SJSA1 (cell line): ENCODE results near the gene NR2E3. TPM values are rescaled to one million over a fixed set of nuclear protein-coding genes. Genes with fewer than 3 reads are reported as not detected.

Experiments used
- DNase-seq, 2 experiments: peaks; one replicate each; pipeline ENCODE4 v3.0.0-alpha.2; 2015 to 2020; ENCODE audit warnings: low spot score in 2 of 2, low read depth in 1 of 2
- H3K27ac ChIP-seq: fragments of 250-450 bp; sonication (Bioruptor Pico); 2 replicates; pipeline ENCODE4 v1.5.1; 2020; ENCODE audit warnings: mild to moderate bottlenecking, moderate library complexity
- H3K27me3 ChIP-seq: fragments of 250-450 bp; sonication (Bioruptor Pico); replicated peaks from 2 replicates; pipeline ENCODE4 v1.5.1; 2020; ENCODE audit warnings: mild to moderate bottlenecking, moderate library complexity
- H3K36me3 ChIP-seq: fragments of 250-450 bp; sonication (Bioruptor Pico); 2 replicates; pipeline ENCODE4 v1.5.1; 2020; ENCODE audit warnings: mild to moderate bottlenecking
- H3K4me1 ChIP-seq: fragments of 250-450 bp; sonication (Bioruptor Pico); replicated peaks from 2 replicates; pipeline ENCODE4 v1.6.1; 2021; ENCODE audit warnings: mild to moderate bottlenecking
- H3K4me3 ChIP-seq: fragments of 250-450 bp; sonication (Bioruptor Pico); 2 replicates; pipeline ENCODE4 v1.5.1; 2020; ENCODE audit warnings: mild to moderate bottlenecking
- H3K9me3 ChIP-seq: fragments of 250-450 bp; sonication (Bioruptor Pico); replicated peaks from 2 replicates; pipeline ENCODE4 v1.5.1; 2020; ENCODE audit warnings: mild to moderate bottlenecking
- total RNA-seq: library from RNA; depleted of rRNA; stranded (reverse); fragments of >200 nt; shearing (Covaris generic); gene quantifications from 2 replicates; pipeline ENCODE4 v1.2.3, GENCODE V29; 2014

NR2E3 gene
- total RNA-seq, 1 experiment from 2014 or later = not detected

DNA sequence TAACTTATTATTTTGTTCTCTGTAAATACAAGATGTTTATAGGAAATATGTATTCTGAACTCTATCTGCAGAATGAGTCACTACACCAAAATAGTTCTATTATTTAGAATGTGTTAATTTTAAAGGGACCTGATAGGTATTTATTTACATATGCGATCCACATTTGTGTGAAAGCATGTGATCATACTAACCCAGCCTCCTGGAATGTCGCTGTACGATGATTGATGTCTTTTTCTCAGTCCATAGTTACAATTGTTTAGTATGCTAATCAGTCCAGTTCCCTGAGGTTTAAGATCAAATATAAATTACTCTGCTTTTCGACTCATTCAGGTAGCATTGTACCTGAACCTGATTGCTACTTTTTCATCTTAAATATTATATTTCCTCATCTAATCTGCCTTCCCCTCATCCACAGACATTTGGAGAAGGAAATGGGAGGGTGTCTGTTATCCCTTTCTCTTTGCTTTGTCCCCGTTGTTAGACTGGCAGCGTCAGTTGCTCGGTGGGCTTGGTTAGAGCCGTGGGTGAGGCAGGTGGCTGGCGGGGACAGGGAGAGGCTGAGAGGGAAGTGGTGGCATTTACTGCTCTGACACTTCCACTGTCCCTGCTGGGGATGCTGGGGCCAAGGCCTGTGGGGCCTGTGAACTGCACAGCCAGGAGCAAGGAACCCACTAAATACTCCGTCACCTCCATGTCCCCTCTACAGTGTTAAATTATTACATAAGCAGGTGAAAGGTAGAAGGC is 27.8 kb upstream of the NR2E3 start:
- Histone ChIP-seq H3K27me3 (no peaks in the 10 kb centered on the region), H3K4me1 (peaks cover 14% of the 10 kb centered on the region), H3K36me3 (no peaks in the 10 kb centered on the region), H3K27ac (no peak overlapping the region), H3K4me3 (no peak overlapping the region), H3K9me3 (no peaks in the 10 kb centered on the region)
- no peak for DNase-seq

- H3K36me3 ChIP-seq = no peaks in the 10 kb centered on the region
- H3K9me3 ChIP-seq = no peaks in the 10 kb centered on the region
- no peak overlapping the region for H3K27ac ChIP-seq
- H3K27me3 ChIP-seq = no peaks in the 10 kb centered on the region
- H3K4me3 ChIP-seq = no peak overlapping the region
- no peak for DNase-seq
- peaks cover 14% of the 10 kb centered on the region for H3K4me1 ChIP-seq
Measured at GRCh38 chr15:71784719-71785118, 25.6 kb upstream of the NR2E3 start.

GRCh38 chr15:71785996-71786395 is 24.4 kb upstream of the NR2E3 start:
- Histone ChIP-seq H3K9me3 (no peaks in the 10 kb centered on the region), H3K36me3 (no peaks in the 10 kb centered on the region), H3K27ac (no peak overlapping the region), H3K27me3 (no peaks in the 10 kb centered on the region), H3K4me3 (no peak overlapping the region), H3K4me1 (peaks cover 16% of the 10 kb centered on the region)
- DNase-seq = no peak

DNA sequence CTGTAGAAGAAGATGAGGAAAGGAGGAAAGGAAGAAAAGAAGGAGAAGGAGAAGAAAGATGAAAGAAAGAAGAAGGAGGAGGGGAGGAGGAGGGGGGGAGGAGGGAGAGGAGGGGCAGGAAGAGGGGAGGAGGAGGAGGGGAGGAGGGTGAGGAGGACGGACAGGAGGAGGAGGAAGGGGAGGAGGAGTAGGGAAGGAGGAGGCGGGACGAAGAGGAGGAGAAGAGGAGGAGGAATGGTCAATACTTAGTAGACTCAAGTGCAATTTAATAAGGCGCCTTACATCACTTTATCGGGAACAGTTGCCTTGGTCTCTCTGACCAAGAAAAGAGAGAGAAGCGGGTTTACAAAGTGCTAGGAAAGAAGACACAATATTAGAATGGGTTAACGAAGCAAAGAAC is 23.7 kb upstream of the NR2E3 start:
- Histone ChIP-seq H3K4me3 (no peak overlapping the region), H3K9me3 (no peaks in the 10 kb centered on the region), H3K27ac (no peak overlapping the region), H3K27me3 (no peaks in the 10 kb centered on the region), H3K4me1 (peaks cover 20% of the 10 kb centered on the region), H3K36me3 (no peaks in the 10 kb centered on the region)
- no peak for DNase-seq

DNA sequence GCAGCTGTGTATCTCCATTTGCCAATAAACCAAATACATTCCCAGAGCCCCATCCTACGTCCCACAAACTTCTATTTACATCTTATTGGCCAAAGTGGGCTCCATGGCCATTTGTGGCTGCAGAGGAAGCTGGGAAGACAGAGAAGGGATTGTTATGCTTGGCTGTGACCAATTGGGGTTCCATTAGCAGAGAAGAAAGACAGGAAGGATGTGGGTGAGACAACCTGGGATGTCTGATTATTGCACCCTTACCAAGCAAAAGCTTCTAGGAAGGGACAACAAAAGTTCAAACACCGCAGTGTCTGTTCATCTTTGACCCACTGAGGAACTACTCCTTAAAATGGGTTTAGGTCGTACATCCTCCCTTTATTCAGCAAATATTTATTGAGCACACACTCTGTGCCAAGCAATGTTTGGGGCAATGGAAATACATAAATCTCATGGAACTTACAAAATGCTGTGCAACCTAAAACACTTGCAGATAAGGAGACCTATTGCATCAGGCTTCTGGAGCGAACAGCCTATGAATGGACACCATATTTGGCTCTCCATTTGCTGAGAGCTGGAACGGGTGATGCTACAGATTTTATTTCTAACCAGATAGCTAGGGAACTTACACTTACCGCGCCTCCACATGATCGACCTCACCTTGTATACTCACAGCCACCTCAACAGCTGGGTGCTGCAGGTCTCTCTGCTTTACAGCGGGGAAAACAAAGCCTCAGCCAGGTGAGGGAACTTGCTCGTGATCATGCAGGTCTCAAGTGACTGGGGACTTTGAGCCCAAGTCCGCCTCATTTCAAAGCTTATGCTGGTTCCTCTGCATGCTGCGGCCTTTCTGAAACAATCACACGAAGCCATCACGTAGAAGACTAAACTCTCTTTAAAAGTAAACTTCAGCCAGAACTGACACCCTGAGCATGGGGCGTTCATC is 21.4 kb upstream of the NR2E3 start:
- Histone ChIP-seq H3K4me3 (no peak overlapping the region), H3K4me1 (peaks cover 32% of the 10 kb centered on the region), H3K9me3 (no peaks in the 10 kb centered on the region), H3K27ac (no peak overlapping the region), H3K36me3 (no peaks in the 10 kb centered on the region), H3K27me3 (no peaks in the 10 kb centered on the region)
- no peak for DNase-seq

GRCh38 chr15:71789616-71790015 is 20.7 kb upstream of the NR2E3 start:
- no peaks in the 10 kb centered on the region for H3K9me3 ChIP-seq
- peaks cover 32% of the 10 kb centered on the region for H3K4me1 ChIP-seq
- no peaks in the 10 kb centered on the region for H3K27me3 ChIP-seq
- no peak overlapping the region for H3K4me3 ChIP-seq
- DNase-seq = no peak
- H3K36me3 ChIP-seq = no peaks in the 10 kb centered on the region
- no peak overlapping the region for H3K27ac ChIP-seq

- Histone ChIP-seq H3K9me3 (no peaks in the 10 kb centered on the region), H3K4me3 (no peak overlapping the region), H3K27ac (no peak overlapping the region), H3K4me1 (peaks cover 32% of the 10 kb centered on the region), H3K27me3 (no peaks in the 10 kb centered on the region), H3K36me3 (no peaks in the 10 kb centered on the region)
- DNase-seq = peak in 1 of 2 experiments; percentile 39
Measured at GRCh38 chr15:71790081-71790480, 20.3 kb upstream of the NR2E3 start.

DNA sequence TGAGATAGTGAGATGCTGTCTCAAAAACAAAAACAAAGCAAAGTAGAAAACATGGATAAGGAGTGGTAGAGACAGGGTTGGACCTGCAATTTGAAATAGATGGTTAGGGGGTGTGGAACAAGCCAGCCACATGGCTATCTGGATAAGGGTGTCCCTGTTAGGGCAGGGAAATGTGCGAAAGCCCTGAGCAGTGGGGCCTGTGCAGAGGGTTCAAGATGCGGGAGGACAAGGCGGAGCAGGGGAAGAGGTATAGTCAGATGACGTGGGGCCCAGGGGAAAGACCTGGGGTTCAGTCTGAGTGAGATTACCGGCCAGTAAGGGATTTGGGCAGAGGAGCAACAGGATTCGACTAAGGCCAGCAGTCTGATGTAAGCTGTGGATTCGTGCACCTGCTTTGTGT is 18.4 kb upstream of the NR2E3 start:
- Histone ChIP-seq H3K4me1 (peaks cover 32% of the 10 kb centered on the region), H3K27ac (peak overlapping the region; percentile 42), H3K4me3 (no peak overlapping the region), H3K27me3 (no peaks in the 10 kb centered on the region), H3K9me3 (no peaks in the 10 kb centered on the region), H3K36me3 (no peaks in the 10 kb centered on the region)
- no peak for DNase-seq

GRCh38 chr15:71792521-71792920 is 17.8 kb upstream of the NR2E3 start:
- Histone ChIP-seq H3K9me3 (no peaks in the 10 kb centered on the region), H3K27me3 (no peaks in the 10 kb centered on the region), H3K4me3 (no peak overlapping the region), H3K27ac (peak overlapping the region; percentile 43), H3K36me3 (no peaks in the 10 kb centered on the region), H3K4me1 (peaks cover 32% of the 10 kb centered on the region)
- peak in 1 of 2 experiments; percentile 64 for DNase-seq

- Histone ChIP-seq H3K27me3 (no peaks in the 10 kb centered on the region), H3K27ac (no peak overlapping the region), H3K4me3 (no peak overlapping the region), H3K4me1 (no peaks in the 10 kb centered on the region), H3K9me3 (no peaks in the 10 kb centered on the region), H3K36me3 (no peaks in the 10 kb centered on the region)
- DNase-seq = no peak
Measured at GRCh38 chr15:71798641-71799040, 11.7 kb upstream of the NR2E3 start.

- no peaks in the 10 kb centered on the region for H3K9me3 ChIP-seq
- no peak overlapping the region for H3K4me3 ChIP-seq
- no peaks in the 10 kb centered on the region for H3K36me3 ChIP-seq
- no peaks in the 10 kb centered on the region for H3K27me3 ChIP-seq
- H3K27ac ChIP-seq = no peak overlapping the region
- DNase-seq = no peak
- H3K4me1 ChIP-seq = no peaks in the 10 kb centered on the region
Measured at GRCh38 chr15:71800190-71800589, 10.2 kb upstream of the NR2E3 start.

DNA sequence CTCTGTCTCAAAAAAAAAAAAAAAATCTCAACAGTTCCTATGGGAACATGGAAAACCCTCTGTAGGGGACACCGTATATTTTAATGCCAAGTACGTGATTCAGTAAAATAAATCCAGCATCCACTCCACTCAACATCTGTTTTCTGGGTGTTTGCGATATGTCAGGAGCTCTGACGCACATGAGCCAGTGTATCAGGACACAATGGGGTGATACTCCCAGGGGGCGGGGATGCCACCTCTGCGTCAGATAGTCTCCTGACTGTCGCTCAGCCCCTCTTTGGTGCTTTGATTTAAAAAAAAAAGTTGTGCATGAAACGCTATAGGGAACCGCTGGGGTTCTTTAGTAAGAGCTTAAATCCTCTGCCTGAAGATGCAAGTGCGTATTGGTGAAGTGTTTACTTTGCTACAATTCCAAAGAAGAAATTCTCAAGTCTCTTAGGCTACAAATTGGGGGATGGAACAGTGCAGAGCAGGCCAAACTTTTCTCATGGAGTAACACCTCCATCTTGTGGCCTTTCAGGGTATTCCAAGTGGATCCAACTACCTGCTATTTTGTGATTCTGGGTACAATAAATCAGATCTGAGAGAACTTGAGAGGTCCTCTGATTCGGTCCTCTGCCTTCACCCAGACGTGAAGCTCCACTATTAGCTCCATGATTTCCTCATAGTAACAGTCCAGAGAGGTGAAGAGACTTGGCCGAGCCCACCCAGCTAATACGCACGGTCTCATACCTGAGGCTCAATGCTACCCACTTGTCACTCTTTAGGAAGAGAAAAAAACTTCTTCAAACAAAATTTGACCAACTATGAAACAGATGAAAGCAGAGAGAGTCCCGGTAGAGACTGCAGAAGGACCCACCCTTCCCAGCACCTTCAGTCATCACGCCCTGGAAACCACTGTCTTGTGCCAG is 9.3 kb upstream of the NR2E3 start:
- peaks cover 3% of the 10 kb centered on the region for H3K4me1 ChIP-seq
- no peak overlapping the region for H3K4me3 ChIP-seq
- no peaks in the 10 kb centered on the region for H3K36me3 ChIP-seq
- no peak overlapping the region for H3K27ac ChIP-seq
- no peaks in the 10 kb centered on the region for H3K27me3 ChIP-seq
- peak in 1 of 2 experiments; percentile 72 for DNase-seq
- no peaks in the 10 kb centered on the region for H3K9me3 ChIP-seq

DNA sequence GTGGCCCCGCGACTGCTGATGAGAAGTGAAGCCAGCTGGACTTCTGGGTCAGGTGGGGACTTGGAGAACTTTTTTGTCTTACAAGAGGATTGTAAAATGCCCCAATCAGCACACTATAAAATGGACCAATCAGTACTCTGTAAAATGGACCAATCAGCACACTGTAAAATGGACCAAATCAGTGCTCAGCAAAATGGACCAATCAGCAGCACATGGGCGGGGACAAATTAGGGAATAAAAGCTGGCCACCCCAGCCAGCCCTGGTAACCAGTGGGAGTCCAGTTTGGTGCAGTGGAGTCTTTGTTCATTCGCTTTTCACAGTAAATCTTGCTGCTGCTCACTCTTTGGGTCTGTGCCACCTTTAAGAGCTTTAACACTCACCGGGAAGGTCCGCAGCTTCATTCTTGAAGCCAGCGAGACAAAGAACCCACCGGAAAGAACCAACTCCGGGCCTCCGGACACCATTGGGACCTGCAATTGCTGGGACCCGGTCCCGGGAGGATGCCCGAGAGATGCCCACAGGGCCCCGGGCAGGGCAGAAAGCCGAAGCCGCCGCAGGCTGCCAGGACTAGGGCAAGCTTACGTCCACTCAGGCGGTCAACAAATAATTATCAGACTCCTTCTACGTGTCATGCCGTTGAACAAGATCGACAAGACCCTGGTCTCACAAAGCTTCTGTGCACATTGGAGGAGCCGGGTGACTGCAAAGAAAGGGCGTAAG is 8.3 kb upstream of the NR2E3 start:
- Histone ChIP-seq H3K27me3 (no peaks in the 10 kb centered on the region), H3K36me3 (no peaks in the 10 kb centered on the region), H3K4me3 (no peak overlapping the region), H3K27ac (no peak overlapping the region), H3K9me3 (no peaks in the 10 kb centered on the region), H3K4me1 (peaks cover 13% of the 10 kb centered on the region)
- no peak for DNase-seq
